DOHH2 (cell line): ENCODE measurements around the gene NFATC3.

Experiments used
- H3F3A ChIP-seq: fragments of 200-600 bp; sonication (generic), shearing (Covaris generic); 2 replicates; pipeline ENCODE4 v1.6.0; 2016; ENCODE audit warnings: antibody characterized with exemption, mild to moderate bottlenecking; ENCODE audit not compliant: control insufficient read depth, insufficient read depth
- H3K27ac ChIP-seq: fragments of 200-600 bp; sonication (generic); 2 replicates; pipeline ENCODE4 v1.5.1; 2014; ENCODE audit warnings: low read depth, mild to moderate bottlenecking, low read length, moderate library complexity
- H3K27me3 ChIP-seq: fragments of 200-600 bp; sonication (generic); 2 replicates; pipeline ENCODE4 v1.6.1; 2014; ENCODE audit warnings: mild to moderate bottlenecking, low read length, mixed read lengths; ENCODE audit not compliant: control insufficient read depth
- H3K36me3 ChIP-seq: fragments of 200-600 bp; sonication (generic); 2 replicates; pipeline ENCODE4 v1.6.1; 2014; ENCODE audit warnings: mild to moderate bottlenecking, low read length, moderate library complexity, mixed read lengths; ENCODE audit not compliant: control insufficient read depth
- H3K4me1 ChIP-seq: fragments of 200-600 bp; sonication (generic); 2 replicates; pipeline ENCODE4 v1.6.1; 2014; ENCODE audit warnings: mild to moderate bottlenecking, low read length, mixed read lengths; ENCODE audit not compliant: control insufficient read depth
- H3K4me2 ChIP-seq: fragments of 200-600 bp; sonication (generic); 2 replicates; pipeline ENCODE4 v1.6.0; 2014; ENCODE audit warnings: mild to moderate bottlenecking, low read length, moderate library complexity
- H3K4me3 ChIP-seq: fragments of 200-600 bp; sonication (generic); 2 replicates; pipeline ENCODE4 v1.5.1; 2014; ENCODE audit warnings: mild to moderate bottlenecking, low read length, mixed read lengths
- H3K79me2 ChIP-seq: fragments of 200-600 bp; sonication (generic); 2 replicates; pipeline ENCODE4 v1.6.1; 2014; ENCODE audit warnings: mild to moderate bottlenecking, low read length, mixed read lengths; ENCODE audit not compliant: control insufficient read depth
- H3K9me2 ChIP-seq: fragments of 200-600 bp; sonication (generic); replicated peaks from 2 replicates; pipeline ENCODE4 v1.6.1; 2014; ENCODE audit warnings: mild to moderate bottlenecking, low read length, mixed read lengths; ENCODE audit not compliant: control insufficient read depth
- H3K9me3 ChIP-seq: fragments of 200-600 bp; sonication (generic); 2 replicates; pipeline ENCODE4 v1.6.1; 2014; ENCODE audit warnings: antibody characterized with exemption, low read length, mixed read lengths; ENCODE audit not compliant: control insufficient read depth, insufficient read depth
- H4K20me1 ChIP-seq: fragments of 200-600 bp; sonication (generic); 2 replicates; pipeline ENCODE4 v1.6.0; 2014; ENCODE audit warnings: low read depth, mild to moderate bottlenecking, antibody characterized with exemption, low read length, moderate library complexity; ENCODE audit not compliant: control insufficient read depth, insufficient read depth
- EZH2phosphoT487 ChIP-seq: fragments of 200-600 bp; sonication (generic); IDR thresholded peaks from 2 replicates; pipeline ENCODE4 v1.6.1; 2017; ENCODE audit warnings: borderline replicate concordance, mild to moderate bottlenecking, antibody characterized with exemption, low read length, moderate library complexity, mixed read lengths
- TF ChIP-seq, protein P1 (sequence below): fragments of 200-600 bp; sonication (generic); IDR thresholded peaks from one replicate; pipeline ENCODE4 v1.5.1; 2014; ENCODE audit warnings: antibody characterized with exemption, mild to moderate bottlenecking, low read depth, low read length; ENCODE audit not compliant: poor library complexity, severe bottlenecking

NFATC3 gene

DNA sequence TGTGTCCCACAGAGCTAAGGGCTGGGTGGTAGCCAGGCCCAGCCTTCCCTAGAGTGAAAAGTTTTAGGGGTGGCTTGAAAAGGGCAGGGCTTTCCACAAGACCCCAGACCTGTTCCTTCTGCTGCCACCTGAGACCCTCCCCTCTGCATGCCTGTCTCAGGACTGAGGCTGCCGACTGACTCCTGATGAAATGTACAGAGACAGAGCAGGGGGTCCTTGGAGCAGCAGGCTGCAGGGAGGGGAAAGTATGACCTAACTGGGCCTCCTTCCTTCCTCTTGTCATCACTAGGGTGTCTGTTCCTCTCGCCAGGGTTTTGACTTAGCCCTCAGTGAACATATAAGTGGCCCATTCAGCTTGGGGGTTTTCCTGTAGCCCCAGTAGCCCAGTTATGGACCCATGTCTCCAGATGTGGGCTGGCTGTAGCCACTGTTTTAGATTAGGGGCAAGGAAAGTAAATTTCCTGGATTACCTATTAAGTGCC lies 14.9 kb upstream of the NFATC3 start:
- TF ChIP-seq EZH2phosphoT487 = no peak
- TF ChIP-seq, protein P1, sequence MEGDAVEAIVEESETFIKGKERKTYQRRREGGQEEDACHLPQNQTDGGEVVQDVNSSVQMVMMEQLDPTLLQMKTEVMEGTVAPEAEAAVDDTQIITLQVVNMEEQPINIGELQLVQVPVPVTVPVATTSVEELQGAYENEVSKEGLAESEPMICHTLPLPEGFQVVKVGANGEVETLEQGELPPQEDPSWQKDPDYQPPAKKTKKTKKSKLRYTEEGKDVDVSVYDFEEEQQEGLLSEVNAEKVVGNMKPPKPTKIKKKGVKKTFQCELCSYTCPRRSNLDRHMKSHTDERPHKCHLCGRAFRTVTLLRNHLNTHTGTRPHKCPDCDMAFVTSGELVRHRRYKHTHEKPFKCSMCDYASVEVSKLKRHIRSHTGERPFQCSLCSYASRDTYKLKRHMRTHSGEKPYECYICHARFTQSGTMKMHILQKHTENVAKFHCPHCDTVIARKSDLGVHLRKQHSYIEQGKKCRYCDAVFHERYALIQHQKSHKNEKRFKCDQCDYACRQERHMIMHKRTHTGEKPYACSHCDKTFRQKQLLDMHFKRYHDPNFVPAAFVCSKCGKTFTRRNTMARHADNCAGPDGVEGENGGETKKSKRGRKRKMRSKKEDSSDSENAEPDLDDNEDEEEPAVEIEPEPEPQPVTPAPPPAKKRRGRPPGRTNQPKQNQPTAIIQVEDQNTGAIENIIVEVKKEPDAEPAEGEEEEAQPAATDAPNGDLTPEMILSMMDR = no peak
- H3K9me3 ChIP-seq = no peaks in the 10 kb centered on the region
- H3K27me3 ChIP-seq = no peaks in the 10 kb centered on the region
- H3K79me2 ChIP-seq = no peaks in the 10 kb centered on the region
- peaks cover 19% of the 10 kb centered on the region for H3F3A ChIP-seq
- H4K20me1 ChIP-seq = peaks cover 3% of the 10 kb centered on the region; the same call in 1 of the 2 replicates
- peak overlapping the region; percentile 73 for H3K27ac ChIP-seq
- no peaks in the 10 kb centered on the region for H3K9me2 ChIP-seq
- H3K4me2 ChIP-seq = peak overlapping the region; percentile 69
- peak overlapping the region; percentile 50 for H3K4me3 ChIP-seq
- H3K36me3 ChIP-seq = peaks cover 45% of the 10 kb centered on the region
- H3K4me1 ChIP-seq = peaks cover 61% of the 10 kb centered on the region

GRCh38 chr16:68070806-68071517 lies 14.2 kb upstream of the NFATC3 start:
- Histone ChIP-seq H3K79me2 (no peaks in the 10 kb centered on the region), H3K36me3 (peaks cover 50% of the 10 kb centered on the region), H3F3A (peaks cover 19% of the 10 kb centered on the region), H3K4me2 (peak overlapping the region; percentile 69), H3K4me1 (peaks cover 68% of the 10 kb centered on the region), H3K27me3 (no peaks in the 10 kb centered on the region), H3K27ac (peak overlapping the region; percentile 73), H3K9me3 (no peaks in the 10 kb centered on the region), H3K4me3 (peak overlapping the region; percentile 50), H3K9me2 (no peaks in the 10 kb centered on the region), H4K20me1 (peaks cover 1% of the 10 kb centered on the region; the same call in 1 of the 2 replicates)
- TF ChIP-seq, protein P1 = peak; percentile 46
- TF ChIP-seq EZH2phosphoT487 = no peak

- peaks cover 19% of the 10 kb centered on the region for H3F3A ChIP-seq
- H3K27me3 ChIP-seq = no peaks in the 10 kb centered on the region
- H3K4me3 ChIP-seq = peak overlapping the region; percentile 50
- H3K9me2 ChIP-seq = no peaks in the 10 kb centered on the region
- H3K27ac ChIP-seq = peak overlapping the region; percentile 73
- H3K4me1 ChIP-seq = peaks cover 70% of the 10 kb centered on the region
- no peak for TF ChIP-seq EZH2phosphoT487
- TF ChIP-seq, protein P1 = no peak
- peak overlapping the region; percentile 69 for H3K4me2 ChIP-seq
- H3K9me3 ChIP-seq = no peaks in the 10 kb centered on the region
- H3K36me3 ChIP-seq = peaks cover 50% of the 10 kb centered on the region
- no peaks in the 10 kb centered on the region for H3K79me2 ChIP-seq
- H4K20me1 ChIP-seq = no peaks in the 10 kb centered on the region
Measured at GRCh38 chr16:68071518-68071901, 13.7 kb upstream of the NFATC3 start.
